CD4-positive, alpha-beta T cell treated with Interleukin-10 for 1 hour (primary cell): Measurements from ENCODE around the gene CLN5.
"Not testable (repeated sequence)": the region's sequence is repeated elsewhere in the genome, so short reads cannot be mapped to it uniquely, and the experiment has no call there.

Source experiments
- DNase-seq: peaks from one replicate; pipeline ENCODE4 v3.0.0-alpha.2; 2020

Gene CLN5

GRCh38 chr13:76991796-76992547 lies at the start of gene CLN5:
Gene CLN5 (plus strand): TSS chr13:76992081. CDS start chr13:76992099, 18 bp downstream.
- peak; percentile 96 for DNase-seq

GRCh38 chr13:76942363-76942762 lies 49.5 kb upstream of the CLN5 start:
- DNase-seq = no peak

- no peak for DNase-seq
These were observed 48.2 kb upstream of the CLN5 start for GRCh38 chr13:76943646-76944045.

GRCh38 chr13:76944456-76944855 lies 47.4 kb upstream of the CLN5 start:
- no peak for DNase-seq

DNA sequence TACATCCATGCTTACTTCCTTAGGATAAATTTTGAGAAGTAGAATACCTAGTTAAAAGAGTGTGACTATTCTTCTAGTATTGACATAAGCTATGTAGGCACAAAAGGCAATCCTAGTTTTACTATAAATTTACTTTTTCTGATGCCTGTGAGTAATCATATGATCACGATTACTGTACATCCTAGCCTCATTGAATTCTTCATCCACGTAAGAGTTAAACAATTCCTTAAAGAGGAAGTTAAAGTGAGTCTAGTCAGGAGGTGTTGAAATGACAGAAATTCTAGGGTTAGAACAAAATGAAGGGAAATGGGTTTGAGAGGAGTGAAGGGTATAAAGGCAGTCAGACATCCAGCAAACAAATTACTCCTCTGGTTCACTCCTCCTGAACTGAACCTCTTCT lies 43.7 kb upstream of the CLN5 start, which contains the start of gene ACOD1:
TSS of gene ACOD1 (plus strand) at position 363 of the 400 bp plus-strand sequence. CDS start 48 bp downstream, outside the sequence.
- DNase-seq = no peak

DNA sequence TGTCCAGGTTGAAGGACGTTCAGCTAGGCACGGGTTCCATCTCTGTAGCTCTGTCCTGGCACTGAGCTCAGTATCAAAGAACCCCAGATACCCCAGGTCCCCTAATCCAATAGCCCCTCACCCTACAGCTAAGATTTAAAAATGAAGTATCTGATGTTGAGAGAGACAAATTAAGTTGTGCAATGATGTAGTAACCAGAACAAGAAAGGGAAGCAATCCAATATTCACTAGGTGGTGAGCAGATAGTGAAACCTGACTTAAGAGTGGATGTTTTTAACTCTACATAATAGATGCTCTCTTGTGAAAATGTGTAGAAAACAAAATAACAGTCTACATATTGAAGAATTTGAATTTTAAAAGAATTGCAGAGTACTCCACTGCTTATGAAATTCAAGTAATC lies 41.8 kb upstream of the CLN5 start:
- no peak for DNase-seq

- no peak for DNase-seq
These were observed 37.9 kb upstream of the CLN5 start for GRCh38 chr13:76953968-76954367.

DNA sequence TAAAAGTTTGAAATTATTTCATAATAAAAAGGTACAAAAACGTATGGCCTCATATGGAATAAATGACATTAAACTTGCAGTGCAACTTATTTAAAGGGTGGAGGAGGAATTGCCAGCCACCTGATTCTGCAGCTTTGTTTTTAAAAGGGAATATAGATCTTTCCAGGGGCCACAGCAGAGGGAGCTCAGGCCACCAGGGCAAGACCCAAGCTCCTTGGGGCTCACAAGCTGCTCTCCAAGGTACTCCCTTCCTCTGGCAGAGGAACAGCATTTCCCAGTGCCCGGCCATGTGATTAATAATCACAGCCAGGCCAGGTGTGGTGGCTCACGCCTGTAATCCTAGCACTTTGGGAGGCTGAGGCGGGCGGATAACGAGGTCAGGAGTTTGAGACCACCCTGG lies 37.3 kb upstream of the CLN5 start:
- no peak for DNase-seq

DNA sequence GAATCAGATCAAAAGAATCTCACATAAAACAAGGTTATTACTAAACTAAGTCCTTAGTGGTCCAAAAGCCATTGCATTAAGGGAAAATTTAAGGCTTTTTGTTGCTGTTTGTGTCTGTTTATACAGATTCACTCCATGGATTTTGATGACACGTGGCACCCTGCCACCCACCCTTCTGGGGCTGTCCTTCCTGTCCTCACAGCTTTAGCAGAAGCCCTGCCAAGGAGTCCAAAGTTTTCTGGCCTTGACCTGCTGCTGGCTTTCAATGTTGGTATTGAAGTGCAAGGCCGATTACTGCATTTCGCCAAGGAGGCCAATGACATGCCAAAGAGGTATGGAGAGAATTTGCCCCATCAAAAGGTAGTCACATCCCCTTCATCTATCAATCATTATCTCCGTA lies 36.7 kb upstream of the CLN5 start:
- DNase-seq = no peak

- DNase-seq = no peak
These were observed 36.2 kb upstream of the CLN5 start for GRCh38 chr13:76955661-76956060.

DNA sequence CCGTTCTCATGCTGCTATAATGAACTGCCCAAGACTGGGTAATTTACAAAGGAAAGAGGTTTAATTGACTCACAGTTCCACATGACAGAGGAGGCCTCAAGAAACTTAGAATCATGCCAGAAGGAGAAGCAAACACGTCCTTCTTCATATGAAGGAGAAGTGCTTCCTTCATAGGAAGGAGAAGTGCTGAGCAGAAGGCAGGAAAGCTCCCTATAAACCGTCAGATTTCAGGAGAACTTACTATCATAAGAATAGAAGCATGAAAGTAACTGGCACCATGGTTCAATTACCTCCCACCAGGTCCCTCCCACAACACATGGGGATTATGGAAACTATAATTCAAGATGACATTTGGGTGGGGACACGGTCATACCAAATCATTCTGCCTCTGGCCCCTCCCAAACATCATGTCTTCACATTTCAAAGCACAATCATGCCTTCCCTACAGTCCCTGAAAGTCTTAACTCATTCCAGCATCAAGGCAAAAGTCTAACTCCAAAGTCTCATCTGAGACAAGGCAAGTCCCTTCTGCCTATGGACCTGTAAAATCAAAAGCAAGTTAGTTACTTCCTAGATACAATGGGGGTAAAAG lies 32.9 kb upstream of the CLN5 start:
- DNase-seq = no peak

DNA sequence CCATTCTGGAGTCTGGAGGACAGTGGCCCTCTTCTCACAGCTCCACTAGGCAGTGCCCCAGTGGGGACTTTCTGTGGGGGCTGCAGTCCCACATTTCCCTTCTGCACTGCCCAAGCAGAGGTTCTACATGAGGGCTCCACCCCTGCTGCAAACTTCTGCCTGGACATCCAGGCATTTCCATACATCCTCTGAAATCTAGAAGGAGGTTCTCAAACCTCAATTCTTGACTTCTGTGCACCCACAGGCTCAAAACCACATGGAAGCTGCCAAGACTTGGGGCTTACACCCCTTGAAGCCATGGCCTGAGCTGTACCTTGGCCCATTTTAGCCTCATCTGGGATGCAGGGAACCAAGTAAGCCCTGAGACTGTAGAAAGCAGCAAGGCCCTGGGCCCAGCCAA lies 32.1 kb upstream of the CLN5 start:
- not testable (repeated sequence) for DNase-seq

DNA sequence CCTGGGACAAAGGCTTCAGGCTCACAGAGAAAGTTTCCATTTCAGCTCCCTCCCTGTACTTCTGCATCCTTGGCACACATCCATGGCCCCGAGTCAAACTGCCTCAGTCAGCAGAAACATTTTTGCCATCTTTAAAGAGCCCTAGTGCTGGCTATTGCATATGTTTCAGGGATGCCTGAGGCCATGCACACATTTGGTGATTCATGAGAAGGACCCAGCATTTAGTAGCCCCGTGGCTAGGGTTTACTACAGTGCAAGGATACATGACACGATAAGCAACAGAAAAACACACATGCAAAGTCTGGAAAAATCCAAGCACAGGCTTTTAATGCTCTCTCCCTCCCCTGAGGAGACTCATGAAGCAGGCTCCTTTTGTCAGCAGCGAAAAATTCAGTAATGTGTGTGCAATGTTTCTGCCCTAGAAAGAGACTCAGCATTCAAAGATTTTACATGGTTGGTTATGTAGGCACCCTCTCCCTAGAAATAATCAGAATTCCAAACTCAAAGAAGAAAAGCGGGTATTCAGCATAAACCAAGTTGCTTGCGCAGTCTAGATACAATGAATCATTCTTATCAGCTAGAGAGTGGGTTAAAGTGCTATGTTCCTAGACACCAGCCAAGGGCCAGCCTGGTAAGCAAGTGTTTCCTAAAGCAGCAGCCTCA lies 26.0 kb upstream of the CLN5 start:
- no peak for DNase-seq

DNA sequence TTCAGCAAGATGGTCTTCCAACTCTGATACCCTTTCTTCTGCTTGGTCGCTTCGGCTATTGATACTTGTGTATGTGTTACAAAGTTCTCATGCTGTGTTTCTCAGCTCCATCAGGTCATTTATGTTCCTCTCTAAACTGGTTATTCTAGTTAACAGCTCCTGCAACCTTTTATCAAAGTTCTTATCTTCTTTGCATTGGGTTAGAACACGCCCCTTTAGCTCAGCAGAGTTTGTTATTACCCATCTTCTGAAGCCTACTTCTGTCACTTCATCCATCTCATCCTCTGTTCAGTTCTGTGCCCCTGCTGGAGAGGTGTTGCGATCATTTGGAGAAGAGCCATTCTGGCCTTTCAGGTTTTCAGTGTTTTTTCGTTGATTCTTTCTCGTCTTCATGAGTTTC lies 24.9 kb upstream of the CLN5 start:
- no peak for DNase-seq

- DNase-seq = no peak
These were observed 23.8 kb upstream of the CLN5 start for GRCh38 chr13:76968041-76968440.

DNA sequence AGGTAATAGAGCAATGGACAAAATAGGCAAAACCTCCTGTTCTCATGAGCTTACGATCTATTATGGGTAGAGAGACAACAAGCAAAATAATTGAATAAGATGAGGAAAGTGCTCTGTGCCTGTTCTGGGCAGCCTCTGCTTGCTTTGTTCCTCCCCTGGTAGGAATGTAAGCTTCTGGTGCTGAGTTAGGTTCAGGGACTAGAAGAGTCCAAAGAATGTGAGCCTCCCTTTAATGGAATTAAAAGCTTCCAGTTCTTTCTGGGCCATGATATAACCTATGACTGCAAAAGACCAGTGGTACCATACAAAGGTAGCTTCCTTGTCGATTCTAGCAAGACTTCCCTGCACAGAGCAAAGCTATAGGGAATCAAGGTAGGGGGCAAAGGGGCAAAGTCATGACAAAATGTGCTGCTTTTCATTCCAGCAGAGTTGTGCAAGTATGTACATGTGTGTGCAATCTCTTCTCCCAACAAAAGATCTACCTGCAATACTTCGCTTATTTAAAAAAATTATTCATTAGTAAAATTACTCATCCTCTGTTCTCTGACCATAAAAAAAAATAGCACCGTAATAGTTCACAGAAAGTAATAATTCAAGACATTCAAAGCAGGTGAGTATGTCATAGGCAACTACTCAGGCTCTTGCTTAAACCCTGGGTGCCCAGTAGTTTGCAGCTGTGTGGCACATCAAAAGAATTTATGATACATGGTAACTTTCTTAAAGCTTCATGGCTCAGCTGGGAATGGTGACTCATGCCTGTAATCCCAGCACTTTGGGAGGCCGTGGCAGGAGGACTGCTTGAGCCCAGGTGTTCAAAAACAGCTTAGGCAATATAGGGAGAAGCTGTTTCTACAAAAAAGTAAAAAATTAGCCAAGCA lies 22.2 kb upstream of the CLN5 start:
- DNase-seq = no peak

- DNase-seq = no peak
These were observed 20.7 kb upstream of the CLN5 start for GRCh38 chr13:76971215-76971614.

GRCh38 chr13:76971851-76972829 lies 19.7 kb upstream of the CLN5 start:
- DNase-seq = no peak

DNA sequence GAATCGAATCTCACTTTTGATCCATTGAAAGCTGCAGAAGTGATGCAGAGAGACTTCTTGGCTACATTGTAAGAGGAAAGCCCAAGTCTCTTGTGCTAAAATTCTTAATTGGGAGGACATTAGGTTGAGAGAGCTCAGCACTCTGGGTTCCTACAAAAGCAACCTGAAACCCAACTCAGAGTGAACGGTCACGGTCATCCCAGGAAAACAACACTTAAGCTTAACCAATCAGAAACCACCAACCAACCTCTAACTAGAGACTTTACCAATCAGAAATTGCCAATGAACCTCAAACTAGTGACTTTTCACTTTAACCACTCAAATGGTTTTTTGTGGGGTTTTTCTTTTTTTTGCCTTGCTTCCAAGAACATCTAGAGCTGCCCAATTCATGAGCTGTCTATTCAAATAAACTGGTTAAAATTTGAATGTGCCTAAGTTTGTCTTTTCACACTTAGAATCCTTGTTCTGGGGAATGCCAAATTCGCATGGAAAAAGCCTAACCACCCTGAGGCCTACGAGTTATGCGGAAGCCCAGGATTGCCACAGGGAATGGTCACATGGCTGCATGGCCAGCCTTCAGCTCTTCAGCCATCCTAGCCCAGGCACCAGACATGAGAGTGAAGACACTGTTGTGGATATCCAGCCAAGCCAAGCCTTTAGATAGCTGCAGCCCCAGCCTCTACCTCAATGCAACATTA lies 17.8 kb upstream of the CLN5 start:
- no peak for DNase-seq

DNA sequence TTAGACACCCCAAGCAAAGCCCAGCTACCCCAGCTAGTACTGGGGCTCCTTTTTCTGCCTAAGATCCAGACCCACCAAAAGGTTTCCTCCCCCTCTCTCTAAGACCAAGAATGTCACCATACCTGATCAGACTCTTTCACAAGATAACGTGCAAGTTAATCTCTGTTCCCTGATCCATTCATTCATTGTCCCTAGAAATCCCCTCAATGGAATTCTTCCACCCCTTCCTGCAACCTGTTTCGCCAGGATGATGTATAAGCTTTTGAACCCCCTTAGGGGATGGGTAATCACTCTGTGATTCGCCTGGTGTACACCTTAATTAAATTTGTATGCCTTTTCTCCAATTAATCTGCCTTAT lies 17.3 kb upstream of the CLN5 start:
- no peak for DNase-seq

GRCh38 chr13:76975863-76976262 lies 16.0 kb upstream of the CLN5 start:
- DNase-seq = no peak
